PC-3 (cell line): ENCODE measurements around the gene DAAM1. TPM values are rescaled to one million over a fixed set of nuclear protein-coding genes. Genes with fewer than 3 reads are reported as not detected.

Experiments
- ATAC-seq: fragments of 200-7000 bp; cut with Tn5 transposase; 2 replicates; pipeline ENCODE4 v1.9.1; 2020; ENCODE audit warnings: mild to moderate bottlenecking, moderate library complexity
- BruUV-seq: library from RNA; stranded (reverse); fragments of 400-500 nt; replicated peaks from 2 replicates; lab custom pipeline; 2021; lab: Mats Ljungman, UMichigan
- CTCF ChIA-PET: fragments of 300-600 bp; sonication (Branson Sonifier 250); formaldehyde crosslinking; loops from one replicate; lab custom pipeline; 2022; ENCODE audit warnings: antibody characterized with exemption; lab: Charles Lee
- POLR2A ChIA-PET: fragments of 300-600 bp; sonication (Branson Sonifier 250); formaldehyde crosslinking; loops from one replicate; lab custom pipeline; 2022; ENCODE audit warnings: antibody characterized with exemption; ENCODE audit not compliant: unreplicated experiment; lab: Charles Lee
- DNase-seq: peaks from one replicate; pipeline ENCODE4 v3.0.0-alpha.2; 2015
- H2AFZ ChIP-seq: fragments of 300-600 bp; sonication (generic); 2 replicates; pipeline ENCODE4 v1.6.0; 2016; ENCODE audit warnings: antibody characterized with exemption, low read length
- H3F3A ChIP-seq: fragments of 300-600 bp; sonication (generic); one replicate; pipeline ENCODE4 v1.6.0; 2017; ENCODE audit warnings: antibody characterized with exemption, low read length, control low read depth, mild to moderate bottlenecking; ENCODE audit not compliant: unreplicated experiment
- H3K27ac ChIP-seq: fragments of 300-600 bp; sonication (generic); 2 replicates; pipeline ENCODE4 v1.5.1; 2016; ENCODE audit warnings: mild to moderate bottlenecking, low read length
- H3K27me3 ChIP-seq: fragments of 300-600 bp; sonication (generic); 2 replicates; pipeline ENCODE4 v1.6.1; 2016; ENCODE audit warnings: low read length, mixed read lengths
- H3K36me3 ChIP-seq: fragments of 300-600 bp; sonication (generic); 2 replicates; pipeline ENCODE4 v1.6.1; 2016; ENCODE audit warnings: low read depth, mixed run types, low read length, mixed read lengths
- H3K4me1 ChIP-seq: fragments of 300-600 bp; sonication (generic); 2 replicates; pipeline ENCODE4 v1.5.1; 2016; ENCODE audit warnings: low read length; ENCODE audit not compliant: insufficient read depth
- H3K4me2 ChIP-seq: fragments of 300-600 bp; sonication (generic); 2 replicates; pipeline ENCODE4 v1.6.0; 2016; ENCODE audit warnings: low read length
- H3K4me3 ChIP-seq: fragments of 300-600 bp; sonication (generic); 2 replicates; pipeline ENCODE4 v1.5.1; 2016; ENCODE audit warnings: mild to moderate bottlenecking, low read length, mixed read lengths
- H3K79me2 ChIP-seq: fragments of 300-600 bp; sonication (generic); 2 replicates; pipeline ENCODE4 v1.6.1; 2017; ENCODE audit warnings: low read length, mixed read lengths
- H3K9ac ChIP-seq: fragments of 300-600 bp; sonication (generic); 2 replicates; pipeline ENCODE4 v1.6.0; 2016; ENCODE audit warnings: mild to moderate bottlenecking, low read length
- H3K9me2 ChIP-seq: fragments of 300-600 bp; sonication (generic); replicated peaks from 2 replicates; pipeline ENCODE4 v1.6.1; 2016; ENCODE audit warnings: mixed run types, low read length, mixed read lengths
- H3K9me3 ChIP-seq: fragments of 300-600 bp; sonication (generic); 2 replicates; pipeline ENCODE4 v1.6.1; 2016; ENCODE audit warnings: low read length, mixed read lengths
- H4K20me1 ChIP-seq: fragments of 300-600 bp; sonication (generic); 2 replicates; pipeline ENCODE4 v1.6.1; 2016; ENCODE audit warnings: low read length, mixed read lengths
- CTCF ChIP-seq: fragments of 300-600 bp; sonication (generic); conservative IDR thresholded peaks from 2 replicates; pipeline ENCODE4 v1.5.1; 2017; ENCODE audit warnings: antibody characterized with exemption, low read depth, mild to moderate bottlenecking, low read length
- EZH2 ChIP-seq: fragments of 300-600 bp; sonication (generic); IDR thresholded peaks from one replicate; pipeline ENCODE4 v1.6.1; 2017; ENCODE audit warnings: antibody characterized with exemption, mild to moderate bottlenecking, low read length; ENCODE audit not compliant: unreplicated experiment
- EZH2phosphoT487 ChIP-seq: fragments of 300-600 bp; sonication (generic); IDR thresholded peaks from 2 replicates; pipeline ENCODE4 v1.6.1; 2018; ENCODE audit warnings: mild to moderate bottlenecking, antibody characterized with exemption, low read length, borderline replicate concordance
- intact Hi-C: fragments of 100-400 bp; cut with micrococcal nuclease; formaldehyde crosslinking; loops from 2 replicates; pipeline ENCODE4 v1.9.0; 2023
- total RNA-seq: library from RNA; depleted of rRNA; stranded (reverse); fragments of >200 nt; gene quantifications from 2 replicates; pipeline ENCODE4 v1.2.3, GENCODE V29; 2014

Gene DAAM1
- total RNA-seq, 1 experiment from 2014 or later: 32.7 TPM

GRCh38 chr14:59182641-59183040, 5.8 kb upstream of the DAAM1 start:
- no TSS peak for BruUV-seq
- POLR2A ChIA-PET: no interaction called here
- Histone ChIP-seq H2AFZ (peak overlapping the region; percentile 14), H3K9me2 (peaks cover 6% of the 10 kb centered on the region; the same call in 1 of the 2 replicates), H3K4me2 (no peak overlapping the region), H3K9me3 (no peaks in the 10 kb centered on the region), H4K20me1 (no peaks in the 10 kb centered on the region), H3K4me3 (no peak overlapping the region), H3K27ac (no peak overlapping the region), H3K36me3 (no peaks in the 10 kb centered on the region), H3K4me1 (peaks cover 11% of the 10 kb centered on the region), H3K27me3 (peaks cover 47% of the 10 kb centered on the region), H3K9ac (no peak overlapping the region), H3K79me2 (no peaks in the 10 kb centered on the region), H3F3A (no peaks in the 10 kb centered on the region)
- intact Hi-C loops: no loop called here
- DNase-seq: peak; percentile 46
- CTCF ChIA-PET: interaction anchor here (0.5 kb wide), 1 partner anchor 262 kb away, joined by 4 read pairs; no protein-coding TSS in a partner anchor
- ATAC-seq: no peak
- TF ChIP-seq CTCF (no peak), EZH2 (no peak), EZH2phosphoT487 (no peak)

DNA sequence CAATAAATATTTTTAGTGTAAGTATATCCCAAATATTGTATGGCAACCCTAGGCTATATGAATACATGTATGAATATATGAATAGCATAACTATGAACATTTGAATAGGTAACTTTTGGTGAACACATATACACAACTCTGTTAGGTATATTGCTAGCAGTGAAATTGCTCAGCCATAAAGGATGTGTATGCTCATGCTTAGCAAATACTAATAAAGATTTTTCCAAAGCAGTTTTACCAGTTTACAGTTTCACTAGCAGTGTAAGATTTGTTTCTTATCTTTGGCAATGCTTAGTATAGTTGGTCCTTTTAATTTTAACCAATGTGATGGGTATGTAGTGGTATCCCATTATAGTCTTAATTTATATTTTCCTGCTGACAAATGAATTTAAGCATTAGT, 5.3 kb upstream of the DAAM1 start:
- Histone ChIP-seq H4K20me1 (no peaks in the 10 kb centered on the region), H3K4me3 (no peak overlapping the region), H3K9me2 (peaks cover 6% of the 10 kb centered on the region; the same call in 1 of the 2 replicates), H3K27ac (no peak overlapping the region), H3F3A (no peaks in the 10 kb centered on the region), H3K36me3 (no peaks in the 10 kb centered on the region), H3K4me2 (no peak overlapping the region), H3K9me3 (no peaks in the 10 kb centered on the region), H3K27me3 (peaks cover 47% of the 10 kb centered on the region), H3K4me1 (peaks cover 11% of the 10 kb centered on the region), H3K9ac (no peak overlapping the region), H3K79me2 (no peaks in the 10 kb centered on the region), H2AFZ (no peak overlapping the region)
- intact Hi-C loops: no loop called here
- BruUV-seq: no TSS peak
- peak; percentile 37 for ATAC-seq
- TF ChIP-seq EZH2: no peak
- TF ChIP-seq EZH2phosphoT487: no peak
- TF ChIP-seq CTCF: no peak
- CTCF ChIA-PET: no interaction called here
- POLR2A ChIA-PET: interaction anchor here (0.7 kb wide), 1 partner anchor 326 kb away, joined by 4 read pairs; no protein-coding TSS in a partner anchor
- DNase-seq: peak; percentile 66

- POLR2A ChIA-PET: interaction anchor here (0.6 kb wide), 1 partner anchor 253 kb away, joined by 3 read pairs; no protein-coding TSS in a partner anchor
- peaks cover 6% of the 10 kb centered on the region; the same call in 1 of the 2 replicates for H3K9me2 ChIP-seq
- CTCF ChIA-PET: interaction anchor here (0.6 kb wide), 1 partner anchor 238 kb away, joined by 3 read pairs; no protein-coding TSS in a partner anchor
- ATAC-seq (no peak), DNase-seq (no peak)
- no peak overlapping the region for H2AFZ ChIP-seq
- no peak overlapping the region for H3K9ac ChIP-seq
- no peak overlapping the region for H3K4me2 ChIP-seq
- peaks cover 43% of the 10 kb centered on the region for H3K27me3 ChIP-seq
- intact Hi-C loops: no loop called here
- H3K4me1 ChIP-seq: peaks cover 11% of the 10 kb centered on the region
- no peaks in the 10 kb centered on the region for H3K9me3 ChIP-seq
- peaks cover 4% of the 10 kb centered on the region for H3K79me2 ChIP-seq
- no peaks in the 10 kb centered on the region for H3F3A ChIP-seq
- no TSS peak for BruUV-seq
- H3K36me3 ChIP-seq: no peaks in the 10 kb centered on the region
- H3K4me3 ChIP-seq: no peak overlapping the region
- TF ChIP-seq EZH2 (no peak), EZH2phosphoT487 (no peak), CTCF (no peak)
- H3K27ac ChIP-seq: no peak overlapping the region
- H4K20me1 ChIP-seq: no peaks in the 10 kb centered on the region
Observed at GRCh38 chr14:59184396-59184795, 4.1 kb upstream of the DAAM1 start.
